Retina (tissue), 1 donor: ENCODE measurements around the gene CRISPLD2.

ENCODE experiments used
- DNase-seq: peaks from one replicate; pipeline ENCODE4 v3.0.0-alpha.2; 2016

The CRISPLD2 gene

DNA sequence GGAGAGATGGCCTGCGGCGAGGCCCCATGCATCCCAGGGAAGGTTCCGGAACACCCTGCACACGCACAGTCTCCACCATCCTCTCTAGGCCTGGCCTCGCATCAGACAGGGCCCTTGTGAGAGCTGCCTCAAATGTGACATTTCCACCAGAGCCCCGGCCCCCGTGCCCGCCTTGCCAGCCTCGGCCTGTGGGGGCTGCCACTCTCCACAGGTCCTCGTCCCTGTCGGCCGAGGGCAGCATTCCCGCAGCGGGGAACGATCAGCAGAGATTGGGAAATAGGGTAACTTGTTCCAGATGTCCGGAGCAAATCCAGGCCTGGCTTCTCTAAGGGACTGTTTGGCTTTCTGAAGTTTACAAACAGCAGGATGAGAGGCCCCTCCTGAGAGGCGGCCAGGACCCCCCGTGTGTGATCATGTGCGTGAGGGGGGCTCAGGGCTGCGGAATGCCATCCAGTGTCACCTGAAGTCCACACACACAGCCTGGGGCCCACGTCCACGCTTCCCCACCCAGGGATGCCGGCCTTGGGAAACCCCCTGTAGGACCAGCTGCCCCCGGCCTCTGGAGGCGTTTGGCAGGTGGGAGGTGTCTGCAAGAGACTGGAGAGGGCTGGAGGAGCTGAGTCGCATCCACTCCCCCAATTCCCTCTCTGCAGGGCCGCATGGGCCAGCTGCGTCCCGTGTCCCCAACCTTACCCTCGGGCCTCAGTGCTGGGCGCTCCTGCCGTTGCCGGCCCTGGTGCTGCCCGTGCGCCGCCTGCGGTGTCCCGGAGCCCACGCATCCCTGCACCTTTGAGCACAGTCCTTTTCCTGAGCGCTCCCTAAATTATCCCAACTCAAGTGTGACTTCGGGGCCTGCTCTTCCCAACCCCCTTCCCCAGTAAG is 121.1 kb downstream of the CRISPLD2 start:
- no peak for DNase-seq

GRCh38 chr16:84941921-84942320 is 122.1 kb downstream of the CRISPLD2 start:
- DNase-seq = no peak

DNA sequence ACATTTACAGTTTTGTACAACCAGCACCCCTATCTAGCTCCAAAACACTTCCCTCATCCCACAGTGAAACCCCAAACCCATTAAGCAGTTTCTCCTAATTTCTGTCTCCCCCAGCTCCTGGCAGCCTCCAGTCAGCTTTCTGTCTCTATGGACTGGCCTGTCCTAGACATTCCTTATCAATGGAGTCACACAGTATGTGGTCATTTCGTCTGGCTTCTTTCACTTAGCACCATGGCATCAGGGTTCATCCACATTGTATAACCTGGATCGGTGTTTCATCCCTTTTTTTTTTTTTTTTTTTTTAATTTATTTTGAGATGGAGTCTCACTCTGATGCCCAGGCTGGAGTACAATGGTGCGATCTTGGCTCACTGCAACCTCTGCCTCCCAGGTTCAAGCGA is 123.0 kb downstream of the CRISPLD2 start:
- no peak for DNase-seq

- no peak for DNase-seq
These were observed 123.8 kb downstream of the CRISPLD2 start for GRCh38 chr16:84943620-84944019.

GRCh38 chr16:84947022-84947421 is 127.2 kb downstream of the CRISPLD2 start:
- DNase-seq = no peak

DNA sequence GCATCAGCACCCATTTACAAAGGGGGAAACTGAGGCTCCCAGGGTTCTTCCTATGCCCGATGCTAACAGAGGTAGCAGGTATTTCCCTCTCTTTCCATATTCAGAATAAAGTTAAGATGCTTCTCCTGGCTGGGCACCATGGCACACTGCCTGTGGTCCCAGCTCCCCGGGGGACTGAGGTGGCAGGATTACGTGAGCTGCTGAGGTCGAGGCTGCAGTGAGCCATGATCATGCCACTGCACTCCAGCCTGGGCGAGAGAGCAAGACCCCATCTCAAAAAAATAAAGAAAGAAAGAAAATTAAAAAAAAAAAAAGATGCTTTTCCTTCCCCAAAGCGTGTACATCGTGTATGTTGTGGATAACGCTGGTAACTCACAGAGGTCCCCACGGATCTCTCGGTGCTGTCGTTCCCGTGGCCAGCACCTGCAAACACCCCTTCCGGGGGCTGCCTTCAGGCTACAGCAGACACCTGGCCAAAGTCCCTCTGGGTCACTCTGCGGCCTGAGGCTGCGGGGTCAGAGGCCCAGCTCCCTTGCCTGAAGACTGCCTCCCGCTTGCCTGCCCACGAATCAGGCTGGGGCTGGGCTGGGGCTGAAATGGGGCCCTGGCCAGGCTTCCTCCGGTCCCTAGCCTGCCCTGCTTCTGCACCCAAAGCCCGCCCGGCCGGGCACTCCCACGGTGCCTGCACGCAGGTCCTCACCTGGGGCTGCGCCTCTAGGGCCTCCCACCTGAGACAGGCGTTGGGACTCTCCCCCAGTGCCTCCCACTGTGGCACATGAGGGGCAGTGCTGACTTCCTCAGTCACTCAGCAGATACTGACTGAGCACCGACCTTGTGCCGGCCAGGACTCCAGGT is 128.4 kb downstream of the CRISPLD2 start:
- DNase-seq = no peak

DNA sequence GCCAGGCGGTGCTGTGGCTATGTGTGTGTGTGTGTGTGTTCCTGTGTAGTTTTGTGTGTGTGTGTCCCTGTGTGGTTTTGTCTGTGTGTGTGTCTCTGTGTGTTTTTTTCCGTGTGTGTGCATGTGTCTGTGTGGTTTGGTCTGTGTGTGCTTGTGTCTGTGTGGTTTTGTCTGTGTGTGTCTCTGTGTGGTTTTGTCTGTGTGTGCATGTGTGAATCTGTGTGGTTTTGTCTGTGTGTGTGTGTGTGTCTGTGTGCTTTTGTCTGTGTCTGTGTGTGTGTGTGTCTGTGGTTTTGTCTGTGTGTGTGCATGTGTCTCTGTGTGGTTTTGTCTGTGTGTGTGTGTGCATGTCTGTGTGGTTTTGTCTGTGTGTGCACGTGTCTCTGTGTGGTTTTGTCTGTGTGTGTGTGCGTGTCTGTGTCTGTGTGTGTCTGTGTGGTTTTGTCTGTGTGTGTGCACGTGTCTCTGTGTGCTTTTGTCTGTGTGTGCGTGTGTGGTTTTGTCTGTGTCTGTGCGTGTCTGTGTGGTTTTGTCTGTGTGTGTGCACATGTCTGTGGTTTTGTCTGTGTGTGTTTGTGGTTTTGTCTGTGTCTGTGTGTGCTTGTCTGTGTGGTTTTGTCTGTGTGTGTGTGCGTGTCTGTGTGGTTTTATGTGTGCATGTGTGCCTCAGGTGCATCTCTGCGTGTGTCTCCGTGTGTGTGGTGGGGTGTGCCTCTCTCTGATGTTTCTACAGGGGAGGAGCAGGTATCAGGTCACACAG is 129.2 kb downstream of the CRISPLD2 start:
- DNase-seq = no peak

DNA sequence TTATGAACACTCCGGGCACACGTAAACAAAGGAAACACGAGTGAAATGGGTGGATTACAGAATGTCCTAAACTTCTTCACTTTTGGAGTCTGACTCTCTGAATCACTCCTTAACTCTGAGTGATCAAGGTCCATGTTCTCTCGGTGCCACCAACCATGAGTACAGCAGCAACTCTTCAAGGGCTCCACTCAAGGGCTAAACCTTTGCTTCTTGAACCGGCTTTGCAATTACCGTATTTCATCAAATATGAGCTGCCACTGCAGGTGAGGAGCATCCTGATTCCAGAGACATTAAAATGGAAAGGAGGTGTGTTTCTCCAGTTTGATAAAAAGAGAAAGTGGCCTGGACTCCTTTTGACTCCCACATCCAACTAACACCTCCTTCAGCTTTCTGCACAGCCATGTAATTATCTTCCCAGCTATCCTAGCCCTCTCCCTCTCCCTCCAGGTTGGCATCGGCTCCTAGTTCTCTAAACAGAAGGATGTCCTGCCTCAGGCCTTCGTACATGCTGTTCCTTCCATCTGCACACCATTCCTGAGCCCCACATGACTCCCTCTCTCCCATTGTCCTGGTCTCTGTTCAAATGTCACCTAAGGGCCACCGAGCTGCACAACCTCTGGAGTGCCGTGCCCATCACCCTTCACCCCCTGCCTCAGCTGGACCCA is 130.1 kb downstream of the CRISPLD2 start:
- no peak for DNase-seq

- DNase-seq = no peak
These were observed 131.1 kb downstream of the CRISPLD2 start for GRCh38 chr16:84950906-84951305.

DNA sequence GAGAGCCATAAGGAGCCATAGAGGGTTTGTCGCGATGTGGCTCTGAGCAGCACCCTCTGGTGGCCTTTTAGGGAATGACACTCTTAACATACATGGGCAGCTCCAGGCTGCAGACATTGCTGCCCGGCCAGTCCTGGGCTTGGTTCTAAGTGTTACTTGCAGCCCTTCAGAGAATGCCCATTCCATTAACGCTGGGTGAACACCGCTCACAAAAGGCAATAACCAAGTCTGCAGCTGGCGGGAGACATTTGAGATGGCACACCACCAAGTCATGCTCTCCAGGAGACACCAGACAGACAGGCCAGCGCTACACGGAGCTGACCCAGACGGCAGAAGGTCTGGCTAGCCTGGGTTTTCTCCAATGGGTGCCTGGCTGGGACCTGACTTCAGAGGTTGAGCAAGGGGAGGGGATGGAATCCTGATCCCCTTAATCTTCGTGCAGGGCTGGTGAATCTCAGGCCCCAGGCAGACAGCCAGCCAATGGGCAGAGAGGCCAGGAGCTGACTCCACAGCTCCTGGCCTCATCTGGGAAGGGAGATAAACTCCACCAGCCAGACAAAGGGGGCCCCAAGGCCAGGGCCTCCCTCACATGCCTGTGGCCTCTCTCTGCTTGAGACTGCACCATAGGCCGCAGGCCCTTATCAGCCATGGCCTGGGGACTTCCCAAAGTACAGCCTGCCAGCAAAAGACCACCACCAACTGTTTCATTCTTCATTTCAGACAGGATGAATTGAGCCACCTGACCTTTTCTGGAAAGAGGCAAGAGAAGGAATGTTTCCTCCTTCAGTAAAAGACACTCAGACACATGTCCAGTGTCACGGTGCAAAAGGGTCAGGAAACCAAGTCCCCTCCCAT is 132.8 kb downstream of the CRISPLD2 start:
- DNase-seq = peak; percentile 89

DNA sequence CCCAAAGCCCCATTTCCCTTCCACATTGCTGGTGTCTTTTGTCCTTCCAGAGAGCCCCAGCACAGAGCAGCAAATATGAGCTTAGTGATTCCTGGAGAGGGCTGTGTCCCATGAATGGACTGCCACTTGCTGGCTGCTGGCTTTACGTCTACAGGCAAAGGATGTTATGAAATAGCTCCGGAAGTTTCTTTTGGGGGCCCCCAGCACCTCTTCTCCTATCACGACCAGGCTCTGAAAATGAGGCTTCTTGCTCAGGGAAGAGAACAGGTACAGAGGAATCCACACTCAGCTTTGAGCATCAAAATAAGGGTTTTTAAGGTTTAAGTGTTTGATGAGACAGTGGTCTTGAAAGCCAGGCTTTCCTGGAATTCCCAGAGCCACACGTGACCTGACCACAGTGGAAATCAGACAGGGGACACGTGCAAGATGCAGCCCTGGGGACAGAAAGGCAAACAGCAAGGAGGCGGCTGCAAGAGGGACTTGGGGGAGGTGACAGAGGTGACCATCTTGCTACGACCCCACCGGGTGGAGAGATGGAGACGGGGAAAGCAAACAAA is 133.5 kb downstream of the CRISPLD2 start:
- no peak for DNase-seq

DNA sequence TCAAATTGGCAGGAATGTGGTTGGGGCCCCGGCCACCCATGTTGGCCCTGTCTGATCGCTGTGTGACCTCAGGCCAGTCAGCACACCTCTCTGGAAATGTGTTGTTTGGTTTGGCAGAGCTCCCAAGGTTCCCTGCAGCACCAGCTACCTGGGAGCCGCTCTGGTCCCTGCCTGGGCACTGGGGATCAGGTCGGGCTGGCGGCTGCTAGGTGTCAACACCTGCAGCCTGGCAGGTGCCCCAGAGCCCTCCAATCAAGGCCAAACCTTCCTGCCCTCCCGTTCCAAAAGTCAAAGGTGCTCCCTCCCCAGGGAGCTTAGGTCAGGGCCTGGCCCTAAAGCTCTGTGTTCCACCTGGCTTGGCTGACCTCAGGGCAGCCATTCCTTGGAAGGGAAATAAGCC is 135.6 kb downstream of the CRISPLD2 start:
- no peak for DNase-seq

DNA sequence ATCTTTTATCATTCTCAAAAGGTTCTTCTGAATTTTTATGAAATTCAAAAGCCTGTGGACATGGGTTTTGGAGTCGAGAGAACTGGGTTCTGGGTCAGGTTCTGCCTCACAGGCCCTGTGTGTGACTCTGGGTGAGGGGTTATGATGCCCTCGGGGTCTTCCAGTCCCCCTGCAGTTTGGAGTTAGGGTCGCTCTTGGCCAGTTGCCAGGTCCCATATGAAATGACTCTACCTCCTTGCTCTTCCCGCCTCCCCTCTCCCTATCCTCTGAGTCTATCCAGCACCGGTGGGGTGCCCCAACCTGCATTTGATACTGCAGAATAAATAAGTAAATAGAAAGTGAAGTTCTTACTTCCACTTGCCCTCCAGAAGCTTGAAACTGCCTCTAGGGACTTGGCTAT is 137.4 kb downstream of the CRISPLD2 start:
- DNase-seq = no peak

GRCh38 chr16:84957792-84958191 is 138.0 kb downstream of the CRISPLD2 start:
- DNase-seq = no peak
